Measurements from ENCODE around the gene H1-8.

H1-8 gene

DNA sequence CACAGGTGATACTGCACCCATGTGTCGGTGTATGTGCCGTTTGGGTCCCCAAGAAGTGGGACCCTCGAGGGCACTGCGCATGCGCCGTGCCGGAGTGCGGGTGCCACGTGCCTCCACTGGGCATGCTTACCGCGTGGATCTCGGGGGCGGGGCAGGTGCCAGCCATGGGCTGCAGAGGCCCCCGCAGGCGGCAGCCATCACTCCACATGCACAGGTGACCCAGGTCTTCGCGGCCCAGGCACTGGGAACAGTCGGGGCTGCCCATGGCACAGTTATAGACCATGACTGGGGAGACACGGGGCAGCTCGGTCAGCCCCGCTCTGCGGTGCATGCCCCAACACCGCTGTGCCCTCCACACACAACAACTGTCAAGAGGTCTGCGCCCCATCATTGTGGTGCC, 31.2 kb downstream of the H1-8 start:
- no peak for DNase-seq (ENCODE audit: low spot score)

DNA sequence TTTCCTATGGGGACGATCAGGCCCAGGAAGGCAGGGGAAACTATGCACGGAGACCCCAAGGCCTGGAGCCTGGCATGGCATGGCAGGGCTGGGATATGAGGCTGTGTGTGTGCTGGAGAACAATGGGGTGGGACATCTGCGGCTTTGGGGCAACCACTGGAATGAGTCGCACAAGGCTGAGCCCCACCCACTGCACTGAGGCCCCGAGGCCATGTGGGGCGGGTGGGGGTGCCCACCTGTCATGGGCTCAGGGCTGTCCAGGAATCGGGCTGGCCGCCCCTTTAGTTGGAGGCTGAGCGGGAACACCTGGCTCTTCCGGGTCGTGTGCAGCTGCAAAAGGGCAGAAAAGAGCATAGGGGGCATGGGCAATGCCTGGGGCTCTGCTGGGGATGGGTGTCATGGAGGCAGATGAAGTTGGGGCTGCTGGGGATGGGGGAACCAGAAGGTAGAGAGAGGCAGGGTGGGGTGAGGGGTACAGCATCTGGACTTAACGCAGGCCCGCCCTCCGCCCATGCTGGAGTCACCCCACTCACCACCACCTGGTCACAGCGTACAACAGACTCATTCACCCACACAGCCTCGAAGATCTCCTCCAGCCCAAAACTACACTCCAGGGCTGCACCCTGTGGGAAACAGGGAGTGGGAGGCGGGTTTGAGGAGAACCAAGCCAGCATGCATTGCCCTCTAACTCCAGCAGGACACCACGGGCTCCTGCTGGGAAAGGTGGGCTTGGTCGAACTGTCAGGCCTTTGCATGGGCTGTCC, 32.4 kb downstream of the H1-8 start:
- no peak for DNase-seq (ENCODE audit: low spot score)

DNA sequence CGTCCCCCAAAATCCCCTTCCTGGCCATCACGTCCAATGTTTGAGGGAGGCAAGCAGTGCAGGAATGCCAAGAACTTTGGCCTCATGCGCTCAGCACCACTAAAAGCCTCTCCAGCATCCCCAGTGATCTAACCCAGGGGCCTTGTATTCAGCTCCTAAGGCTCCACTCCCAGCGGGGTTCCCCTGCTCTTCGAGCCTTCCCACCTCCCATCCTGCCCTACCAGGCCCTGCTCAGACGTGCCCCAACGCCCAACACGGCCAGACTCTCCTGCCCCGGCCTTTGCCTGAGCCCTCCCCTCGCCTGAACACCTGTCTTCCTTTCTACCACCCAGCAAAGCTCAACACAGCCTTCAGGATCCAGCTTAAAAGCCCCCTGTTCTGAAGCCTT, 33.0 kb downstream of the H1-8 start:
- DNase-seq (ENCODE audit: low spot score): no peak

DNA sequence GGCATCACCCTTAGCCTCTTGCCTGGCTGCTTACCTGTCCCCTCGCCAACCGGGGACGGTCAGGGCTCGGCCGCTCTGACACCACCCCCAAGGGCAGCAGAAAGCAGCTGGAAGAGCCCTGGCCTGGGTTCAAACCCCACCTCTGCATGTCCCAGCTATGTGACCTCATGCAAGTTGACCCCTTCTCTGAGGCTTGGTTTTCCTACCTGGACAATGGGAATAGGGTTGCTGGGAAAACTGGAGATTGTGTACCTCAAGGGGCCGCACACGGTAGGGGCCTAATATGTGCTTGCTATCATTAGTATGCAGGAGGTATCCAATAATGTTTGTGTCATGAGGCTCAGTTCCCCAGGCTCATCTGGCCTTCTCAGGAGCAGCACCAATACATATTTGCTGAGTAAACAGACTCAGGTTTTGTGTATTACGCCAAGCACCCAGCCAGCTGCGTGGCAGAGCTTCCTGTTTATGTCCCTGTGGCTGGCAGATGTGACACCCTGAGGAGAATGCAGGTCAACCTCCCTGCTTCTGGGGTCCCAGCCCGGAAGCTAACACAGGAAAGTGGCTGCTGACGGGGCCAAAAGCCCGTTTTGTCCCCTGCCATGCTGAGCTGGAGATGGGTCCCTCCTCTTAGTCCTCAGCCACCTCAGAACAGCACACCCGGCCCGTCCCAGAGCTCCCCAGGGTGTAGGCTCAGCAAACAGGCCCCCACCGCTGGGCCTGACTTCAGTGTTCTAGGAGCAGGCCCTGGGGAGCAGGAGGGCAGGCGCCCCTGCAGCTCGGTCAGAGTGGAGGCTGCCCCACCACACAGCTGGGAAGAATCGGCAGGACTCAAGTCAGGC, 33.8 kb downstream of the H1-8 start:
- no peak for DNase-seq (ENCODE audit: low spot score)

DNA sequence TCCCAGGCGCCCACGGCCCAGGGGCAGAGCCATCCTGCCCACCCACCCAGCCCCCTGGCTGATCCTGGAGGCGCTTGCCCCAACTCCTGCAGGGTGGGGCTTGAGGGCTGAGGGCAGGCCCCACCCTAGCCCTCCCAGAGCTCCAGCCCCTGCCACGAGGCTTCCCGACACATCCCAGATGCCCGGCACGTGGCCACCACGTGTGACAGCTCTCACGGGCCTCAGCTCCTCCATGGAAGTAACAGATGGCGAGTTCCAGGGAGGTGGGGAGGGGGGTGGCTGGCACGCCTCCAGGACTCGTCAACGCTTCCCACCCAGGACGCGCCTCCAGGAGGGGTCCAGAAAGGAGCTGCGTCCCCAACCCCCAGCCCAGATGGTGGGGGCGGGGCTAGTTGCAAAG, 34.4 kb downstream of the H1-8 start:
- no peak for DNase-seq (ENCODE audit: low spot score)

- DNase-seq (ENCODE audit: low spot score): no peak
Measured at GRCh38 chr3:129577925-129578786, 35.2 kb downstream of the H1-8 start.

GRCh38 chr3:129579991-129580390, 37.0 kb downstream of the H1-8 start:
- DNase-seq (ENCODE audit: low spot score): no peak

- no peak for DNase-seq (ENCODE audit: low spot score)
Measured at GRCh38 chr3:129581623-129582022, 38.6 kb downstream of the H1-8 start.

GRCh38 chr3:129582799-129583198, 39.8 kb downstream of the H1-8 start:
- DNase-seq (ENCODE audit: low spot score): no peak

- DNase-seq (ENCODE audit: low spot score): no peak
Measured at GRCh38 chr3:129583289-129583688, 40.3 kb downstream of the H1-8 start.

- DNase-seq (ENCODE audit: low spot score): no peak
Measured at GRCh38 chr3:129584631-129585030, 41.7 kb downstream of the H1-8 start.

- no peak for DNase-seq (ENCODE audit: low spot score)
Measured at GRCh38 chr3:129585949-129586657, 43.1 kb downstream of the H1-8 start.

DNA sequence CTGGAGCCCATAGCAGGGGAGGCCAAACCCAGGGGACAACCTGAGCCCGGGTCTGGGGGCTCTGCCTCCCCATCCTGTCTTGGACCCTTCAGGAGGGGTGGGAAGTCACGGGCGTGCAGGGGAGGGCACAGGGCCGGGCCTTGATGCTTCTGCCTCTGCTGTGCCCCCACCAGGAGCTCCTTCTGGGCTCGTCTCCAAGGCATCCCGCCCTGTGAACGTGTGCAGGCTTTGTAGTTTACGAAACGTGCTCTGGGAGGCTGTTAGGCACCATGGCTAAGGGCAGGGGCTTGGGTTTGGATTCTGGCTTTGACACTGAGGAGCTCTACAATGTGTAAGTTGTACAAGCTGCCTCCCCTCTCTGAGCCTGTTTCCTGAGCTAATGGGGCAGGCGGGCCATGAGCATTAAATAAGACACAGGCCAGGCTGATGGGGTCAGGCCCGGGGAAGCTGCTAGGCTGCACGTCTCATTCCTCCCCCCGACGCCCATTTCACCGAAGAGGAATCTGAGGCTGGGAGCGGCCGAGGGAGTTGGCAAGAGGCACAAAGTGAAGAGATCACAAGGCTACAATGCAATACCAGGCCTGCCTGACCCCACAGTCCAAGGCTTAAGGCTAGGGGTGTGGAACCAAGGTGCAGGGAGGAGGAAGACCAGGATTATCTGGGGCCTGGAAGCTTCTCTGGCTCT, 43.9 kb downstream of the H1-8 start:
- no peak for DNase-seq (ENCODE audit: low spot score)

- no peak for DNase-seq (ENCODE audit: low spot score)
Measured at GRCh38 chr3:129587566-129588210, 44.7 kb downstream of the H1-8 start.

DNA sequence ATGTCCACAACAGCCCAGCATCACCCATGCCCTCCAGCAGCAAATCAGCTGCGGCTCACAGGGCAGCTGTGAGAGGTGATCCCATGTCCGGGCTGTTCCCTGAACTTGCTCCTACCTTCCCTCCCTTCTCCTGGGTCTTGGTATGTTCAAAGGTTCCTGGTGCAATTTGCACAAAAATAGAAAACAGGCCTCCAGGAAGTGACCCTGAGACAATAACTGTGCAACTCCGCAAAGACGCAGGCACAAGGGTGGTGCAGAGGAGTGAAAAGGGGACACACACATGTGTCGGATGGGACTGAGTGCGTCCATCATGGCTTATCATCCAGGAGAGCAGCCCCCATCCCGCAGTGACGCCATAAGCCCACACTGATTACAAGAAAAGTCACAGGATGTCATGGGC, 47.2 kb downstream of the H1-8 start:
- DNase-seq (ENCODE audit: low spot score): no peak

- DNase-seq (ENCODE audit: low spot score): no peak
Measured at GRCh38 chr3:129591932-129592331, 49.0 kb downstream of the H1-8 start.

GRCh38 chr3:129592381-129593131, 49.6 kb downstream of the H1-8 start:
- DNase-seq (ENCODE audit: low spot score): no peak

DNA sequence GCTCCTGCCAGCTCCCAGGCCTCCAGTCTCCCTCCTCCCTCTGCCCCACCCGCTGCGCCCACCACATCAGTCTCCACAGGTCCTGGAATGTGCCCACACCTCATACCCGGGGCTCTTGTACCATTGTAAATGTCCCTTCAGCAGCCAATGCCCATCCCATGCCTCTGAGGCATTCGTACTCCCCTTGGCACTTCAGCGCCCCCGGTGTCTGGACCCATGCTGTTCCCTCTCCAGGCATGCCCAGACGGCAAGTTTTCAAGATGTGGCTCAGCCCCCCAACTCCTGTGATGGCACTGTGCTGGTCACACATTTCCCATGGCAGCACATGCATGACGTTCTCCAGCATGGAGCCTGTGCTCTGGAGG, 50.2 kb downstream of the H1-8 start:
- DNase-seq (ENCODE audit: low spot score): no peak

DNA sequence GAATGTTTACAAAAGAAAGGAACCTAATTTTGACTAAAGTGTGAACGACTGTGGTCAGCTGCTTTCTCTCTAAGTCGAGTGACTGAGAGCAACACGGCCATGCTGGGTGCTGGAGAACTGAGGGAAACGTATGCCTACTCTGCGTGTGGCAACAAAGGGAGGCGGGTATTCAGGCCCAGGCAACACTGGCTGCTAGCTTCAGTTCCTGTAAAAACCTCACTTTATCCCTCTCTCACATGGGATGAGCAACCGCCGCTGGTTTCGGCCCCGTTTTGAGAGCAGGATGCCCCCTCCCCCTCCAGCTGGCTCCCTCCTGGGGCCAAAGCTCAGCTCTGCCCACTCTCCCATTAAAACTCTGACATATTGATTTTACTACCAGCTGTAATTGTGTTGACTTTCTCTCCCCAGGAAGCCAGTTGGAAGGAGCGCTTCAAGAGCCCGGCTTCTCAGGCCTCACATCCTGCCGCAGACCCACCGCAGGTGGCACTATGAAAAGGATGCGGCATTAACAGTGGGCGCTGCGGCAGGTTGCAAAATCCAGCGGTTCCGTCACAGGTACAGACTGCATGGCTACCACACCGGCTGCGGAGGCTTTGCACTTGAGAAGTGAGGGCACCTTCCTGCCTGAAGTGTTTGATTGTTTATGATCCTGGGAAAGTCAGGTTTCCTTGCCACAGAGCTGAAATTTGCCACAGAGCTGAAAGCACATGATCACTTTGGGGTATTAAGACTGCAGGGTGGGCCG, 50.8 kb downstream of the H1-8 start:
- peak; percentile 94 for DNase-seq (ENCODE audit: low spot score)
